ENCODE results near the gene CCDC107. TPM values are rescaled to one million over a fixed set of nuclear protein-coding genes. Genes with fewer than 3 reads are reported as not detected.

CCDC107 gene
- total and polyA plus RNA-seq, 9 of the 15 experiments (the other 6 are each of a cell fraction or from before 2014, with no cell fraction given): 0.35 to 11.3 (median 6.9) TPM; not detected in 1

GRCh38 chr9:35646533-35647265 is 11.4 kb upstream of the CCDC107 start (continued):
- TF ChIP-seq ESRRA (IDR thresholded peaks at IDR 0.05; ENCODE audit: borderline replicate concordance, low read depth): peak; percentile 16; the same call in 1 of the 2 replicates
- no peak for TF ChIP-seq ZNF184 (CRISPR knock-in tag; IDR thresholded peaks at IDR 0.05)
- TF ChIP-seq SIX5 (IDR thresholded peaks at IDR 0.05; ENCODE audit: borderline replicate concordance in 1 of 2, insufficient read depth in 1 of 2, low read depth in 1 of 2, low read length in 2 of 2): peak; percentile 43 to 62; a peak in 2 of 4 replicates
- TF ChIP-seq SNRNP70 (optimal IDR thresholded peaks at IDR 0.05; ENCODE audit: low read depth, low read length): no peak
- no peak for TF ChIP-seq CCAR2 (IDR thresholded peaks at IDR 0.05; ENCODE audit: low read depth, low read length)
- no peak for TF ChIP-seq ERF (CRISPR knock-in tag; IDR thresholded peaks at IDR 0.05)
- peak; percentile 56 to 70; a peak in 3 of 4 replicates for TF ChIP-seq MAZ (CRISPR knock-in tag; conservative IDR thresholded peaks at IDR 0.05 in 1 of 2, IDR thresholded peaks at IDR 0.05 in 1 of 2)
- TF ChIP-seq SREBF2 (CRISPR knock-in tag; IDR thresholded peaks at IDR 0.05): no peak
- peak; percentile 56 for TF ChIP-seq GABPA (tag; conservative IDR thresholded peaks at IDR 0.05; ENCODE audit: low read depth)
- TF ChIP-seq ZNF398 (CRISPR knock-in tag; IDR thresholded peaks at IDR 0.05): no peak
- no peak for TF ChIP-seq PURB (CRISPR knock-in tag; IDR thresholded peaks at IDR 0.05; ENCODE audit: low read depth)
- no peak for TF ChIP-seq ELF2 (CRISPR knock-in tag; IDR thresholded peaks at IDR 0.05)
- 0 out of 2 replicates have a peak, but pooled peaks have one; percentile 3 for TF ChIP-seq JUND (IDR thresholded peaks at IDR 0.05; ENCODE audit: borderline replicate concordance, low read depth, low read length)
- no peak; the same call in 2 of the 3 replicates for TF ChIP-seq JUND (tag; IDR thresholded peaks at IDR 0.05; ENCODE audit: borderline replicate concordance, low read depth, low read length)
- no peak for TF ChIP-seq U2AF1 (optimal IDR thresholded peaks at IDR 0.05; ENCODE audit: low read depth, low read length)
- TF ChIP-seq RHOXF2B (CRISPR knock-in tag; conservative IDR thresholded peaks at IDR 0.05): no peak

Measured in K562 (cell line).